Trophoblast cell (in vitro differentiated cells and primary cell): ENCODE measurements around the gene DUOXA2.

Source experiments
- DNase-seq, 2 donors: peaks; one replicate each; pipeline ENCODE4 v3.0.0-alpha.2; 2016
- H2AFZ ChIP-seq: 2 replicates; pipeline ENCODE4 v1.6.1; 2013; ENCODE audit warnings: low read length, moderate library complexity, mild to moderate bottlenecking; ENCODE audit not compliant: insufficient read depth, poor library complexity
- H2AK5ac ChIP-seq: 2 replicates; pipeline ENCODE4 v1.6.1; 2013; ENCODE audit warnings: mild to moderate bottlenecking, low read length
- H2BK120ac ChIP-seq: 2 replicates; pipeline ENCODE4 v1.6.1; 2013; ENCODE audit warnings: low read length, mild to moderate bottlenecking, moderate library complexity; ENCODE audit not compliant: insufficient read depth, poor library complexity
- H2BK12ac ChIP-seq: 2 replicates; pipeline ENCODE4 v1.6.1; 2013; ENCODE audit warnings: mild to moderate bottlenecking, low read length, moderate library complexity
- H2BK5ac ChIP-seq: 2 replicates; pipeline ENCODE4 v1.6.1; 2013; ENCODE audit warnings: low read length, low read depth, moderate library complexity, mild to moderate bottlenecking; ENCODE audit not compliant: poor library complexity
- H3K14ac ChIP-seq: 2 replicates; pipeline ENCODE4 v1.6.1; 2013; ENCODE audit warnings: mild to moderate bottlenecking, low read length
- H3K18ac ChIP-seq: 2 replicates; pipeline ENCODE4 v1.6.1; 2013; ENCODE audit warnings: mild to moderate bottlenecking, low read length
- H3K23ac ChIP-seq: 2 replicates; pipeline ENCODE4 v1.6.1; 2013; ENCODE audit warnings: low read length
- H3K27ac ChIP-seq: 2 replicates; pipeline ENCODE4 v1.5.1; 2013; ENCODE audit warnings: low read depth, mild to moderate bottlenecking, inconsistent platforms, low read length, moderate library complexity
- H3K27me3 ChIP-seq: 2 replicates; pipeline ENCODE4 v1.6.1; 2013; ENCODE audit warnings: inconsistent platforms, mild to moderate bottlenecking, low read length, moderate library complexity; ENCODE audit not compliant: insufficient read depth
- H3K36me3 ChIP-seq, 2 experiments: 1 replicate in 1 of 2; 2 replicates in 1 of 2; pipeline ENCODE4 v1.6.1; 2013; ENCODE audit warnings: low read length in 2 of 2, mild to moderate bottlenecking in 2 of 2, moderate library complexity in 1 of 2; ENCODE audit not compliant: insufficient read depth in 2 of 2, control insufficient read depth in 1 of 2
- H3K4ac ChIP-seq: 2 replicates; pipeline ENCODE4 v1.6.1; 2013; ENCODE audit warnings: low read depth, mild to moderate bottlenecking, low read length, moderate library complexity
- H3K4me1 ChIP-seq, 2 experiments: 1 replicate in 1 of 2; 2 replicates in 1 of 2; pipeline ENCODE4 v1.6.1; 2013; ENCODE audit warnings: low read length in 2 of 2, mild to moderate bottlenecking in 2 of 2, moderate library complexity in 1 of 2; ENCODE audit not compliant: insufficient read depth in 2 of 2, control insufficient read depth in 1 of 2
- H3K4me2 ChIP-seq: 2 replicates; pipeline ENCODE4 v1.6.1; 2013; ENCODE audit warnings: inconsistent platforms, mild to moderate bottlenecking, low read length, moderate library complexity
- H3K4me3 ChIP-seq: 2 replicates; pipeline ENCODE4 v1.5.1; 2013; ENCODE audit warnings: mild to moderate bottlenecking, low read depth, low read length, inconsistent platforms
- H3K79me1 ChIP-seq: one replicate; pipeline ENCODE4 v1.6.1; 2013; ENCODE audit warnings: low read length
- H3K79me2 ChIP-seq: 2 replicates; pipeline ENCODE4 v1.6.1; 2013; ENCODE audit warnings: low read length, mild to moderate bottlenecking; ENCODE audit not compliant: control insufficient read depth, insufficient read depth, poor library complexity
- H3K9ac ChIP-seq: 2 replicates; pipeline ENCODE4 v1.6.1; 2013; ENCODE audit warnings: mild to moderate bottlenecking, low read length
- H3K9me3 ChIP-seq: 2 replicates; pipeline ENCODE4 v1.6.1; 2013; ENCODE audit warnings: low read depth, mild to moderate bottlenecking, control low read depth, inconsistent platforms, low read length; ENCODE audit not compliant: insufficient read depth
- H4K12ac ChIP-seq: 2 replicates; pipeline ENCODE4 v1.6.1; 2013; ENCODE audit warnings: low read depth, mild to moderate bottlenecking, low read length, moderate library complexity
- H4K8ac ChIP-seq: 2 replicates; pipeline ENCODE4 v1.6.1; 2013; ENCODE audit warnings: low read depth, mild to moderate bottlenecking, low read length, moderate library complexity
- H4K91ac ChIP-seq: one replicate; pipeline ENCODE4 v1.6.1; 2013; ENCODE audit warnings: low read depth, mild to moderate bottlenecking, low read length, moderate library complexity
- WGBS: extraction: QIAGEN DNeasy Blood & Tissue Kit; methylation state at CpG from one replicate; pipeline ENCODE4 v1.1.7; 2013; ENCODE audit warnings: missing lambda C conversion rate; ENCODE audit not compliant: insufficient read length, insufficient coverage; ENCODE audit errors: extremely low coverage; 5-methylcytosine and 5-hydroxymethylcytosine counted together

The DUOXA2 gene

DNA sequence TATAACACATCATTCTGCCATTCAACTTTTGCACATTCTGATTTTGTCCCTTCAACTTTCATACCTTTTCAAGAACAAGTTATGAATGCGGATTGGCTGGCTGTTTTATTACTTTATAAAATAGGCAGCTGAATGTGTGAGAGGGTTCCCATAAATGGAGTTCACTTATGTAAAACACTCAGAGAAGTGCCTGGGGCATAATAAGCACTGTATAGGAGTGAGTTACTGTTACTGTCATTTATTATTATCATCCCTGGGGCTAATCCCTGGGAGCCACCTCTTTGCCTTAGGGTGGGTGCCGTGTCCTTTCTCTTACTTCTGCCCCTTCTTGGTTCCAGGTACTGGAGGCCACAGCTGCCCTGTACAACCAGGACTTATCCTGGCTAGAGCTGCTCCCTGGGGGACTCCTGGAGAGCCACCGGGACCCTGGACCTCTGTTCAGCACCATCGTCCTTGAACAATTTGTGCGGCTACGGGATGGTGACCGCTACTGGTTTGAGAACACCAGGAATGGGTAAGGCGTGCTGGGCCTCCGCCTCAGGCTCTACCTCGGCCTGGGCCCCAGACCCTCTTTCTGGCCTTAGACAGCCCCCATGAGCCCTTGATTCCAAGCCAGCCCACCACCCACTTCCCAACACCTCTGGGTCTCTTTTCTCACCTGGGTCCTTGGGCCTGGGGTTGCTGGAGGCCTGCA lies 26.6 kb downstream of the DUOXA2 start:
- no peak overlapping the region for H2BK5ac ChIP-seq
- no peak overlapping the region for H4K12ac ChIP-seq
- no peak overlapping the region for H3K23ac ChIP-seq
- no peak overlapping the region for H3K4ac ChIP-seq
- H3K27me3 ChIP-seq, result peaks cover 4% of the 10 kb centered on the region
- no peak overlapping the region for H3K14ac ChIP-seq
- H3K79me1 ChIP-seq, result peaks cover 1% of the 10 kb centered on the region
- WGBS, result no CpG with 5 or more reads among the region's 10 CpGs
- H3K36me3 ChIP-seq, result no peaks in the 10 kb centered on the region
- H2BK120ac ChIP-seq, result no peak overlapping the region
- no peak overlapping the region for H3K4me3 ChIP-seq
- no peak overlapping the region for H2AK5ac ChIP-seq
- no peak overlapping the region for H3K4me2 ChIP-seq
- H3K27ac ChIP-seq, result no peak overlapping the region
- no peak overlapping the region for H3K9ac ChIP-seq
- H3K79me2 ChIP-seq, result no peaks in the 10 kb centered on the region
- no peaks in the 10 kb centered on the region for H3K9me3 ChIP-seq
- no peak overlapping the region for H2AFZ ChIP-seq
- H4K91ac ChIP-seq, result no peak overlapping the region
- no peak for DNase-seq
- no peak overlapping the region for H3K18ac ChIP-seq
- peaks cover 3 to 6% of the 10 kb centered on the region in 2 experiments for H3K4me1 ChIP-seq
- H2BK12ac ChIP-seq, result no peak overlapping the region
- no peak overlapping the region for H4K8ac ChIP-seq

DNA sequence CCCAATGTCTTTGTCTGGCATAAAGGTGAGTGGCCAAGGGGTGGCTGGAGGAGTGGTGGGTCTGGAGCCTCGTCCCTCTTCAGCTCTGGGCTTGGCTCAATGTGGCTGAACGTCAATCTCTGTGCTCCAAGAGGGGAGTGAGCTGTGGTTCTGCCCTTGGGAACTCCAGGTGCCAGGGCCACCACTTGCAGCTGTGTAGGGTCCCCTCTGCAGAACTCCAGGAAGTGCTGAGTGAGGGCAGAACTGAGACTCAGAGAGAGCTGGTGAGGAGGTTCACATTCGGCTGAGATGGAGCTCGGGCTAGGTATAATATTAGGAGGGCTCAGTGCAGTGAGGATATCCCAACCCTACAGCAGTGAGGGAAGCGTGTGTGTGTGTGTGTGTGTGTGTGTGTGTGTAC lies 27.3 kb downstream of the DUOXA2 start:
- Histone ChIP-seq H2AK5ac (no peak overlapping the region), H3K9me3 (no peaks in the 10 kb centered on the region), H3K9ac (no peak overlapping the region), H2BK120ac (no peak overlapping the region), H3K23ac (no peak overlapping the region), H3K14ac (no peak overlapping the region), H2BK12ac (no peak overlapping the region), H3K4me2 (no peak overlapping the region), H3K79me1 (peaks cover 1% of the 10 kb centered on the region), H4K91ac (no peak overlapping the region), H2AFZ (no peak overlapping the region), H3K79me2 (no peaks in the 10 kb centered on the region), H3K27me3 (no peaks in the 10 kb centered on the region), H3K4ac (no peak overlapping the region), H3K4me3 (no peak overlapping the region), H4K12ac (no peak overlapping the region), H3K18ac (no peak overlapping the region), H3K36me3 (no peaks in the 10 kb centered on the region), H2BK5ac (no peak overlapping the region), H3K4me1 (peaks cover 3 to 6% of the 10 kb centered on the region in 2 experiments), H3K27ac (no peak overlapping the region), H4K8ac (no peak overlapping the region)
- DNase-seq, result no peak
- no CpG with 5 or more reads among the region's 5 CpGs for WGBS

DNA sequence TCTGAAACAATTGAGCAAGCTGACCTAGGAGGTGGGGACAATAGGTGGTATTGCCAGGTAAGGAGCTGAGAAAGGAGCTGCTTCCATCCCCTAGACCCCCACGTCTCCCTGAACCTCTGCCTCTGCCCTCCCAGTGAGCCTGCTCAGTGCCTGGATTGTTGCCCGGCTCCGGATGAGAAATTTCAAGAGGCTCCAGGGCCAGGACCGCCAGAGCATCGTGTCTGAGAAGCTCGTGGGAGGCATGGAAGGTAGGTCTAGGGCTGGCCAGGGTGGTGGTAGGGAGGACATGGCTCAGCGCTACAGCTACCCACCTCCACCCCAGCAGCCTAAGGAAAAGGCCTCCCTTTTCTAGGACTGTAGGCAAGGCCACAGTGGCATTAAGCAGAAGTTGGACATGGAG lies 28.9 kb downstream of the DUOXA2 start:
- DNase-seq, result no peak
- Histone ChIP-seq H2BK120ac (no peak overlapping the region), H4K8ac (no peak overlapping the region), H4K12ac (no peak overlapping the region), H3K4me2 (no peak overlapping the region), H3K79me1 (peaks cover 1% of the 10 kb centered on the region), H2BK12ac (no peak overlapping the region), H3K9ac (no peak overlapping the region), H3K27me3 (no peaks in the 10 kb centered on the region), H2AK5ac (no peak overlapping the region), H3K4me3 (no peak overlapping the region), H3K4me1 (peaks cover 3 to 11% of the 10 kb centered on the region in 2 experiments), H3K36me3 (no peaks in the 10 kb centered on the region), H3K18ac (no peak overlapping the region), H3K4ac (no peak overlapping the region), H3K23ac (no peak overlapping the region), H2AFZ (no peak overlapping the region), H3K9me3 (no peaks in the 10 kb centered on the region), H3K14ac (no peak overlapping the region), H3K27ac (no peak overlapping the region), H4K91ac (no peak overlapping the region), H2BK5ac (no peak overlapping the region), H3K79me2 (no peaks in the 10 kb centered on the region)
- no CpG with 5 or more reads among the region's 7 CpGs for WGBS

DNA sequence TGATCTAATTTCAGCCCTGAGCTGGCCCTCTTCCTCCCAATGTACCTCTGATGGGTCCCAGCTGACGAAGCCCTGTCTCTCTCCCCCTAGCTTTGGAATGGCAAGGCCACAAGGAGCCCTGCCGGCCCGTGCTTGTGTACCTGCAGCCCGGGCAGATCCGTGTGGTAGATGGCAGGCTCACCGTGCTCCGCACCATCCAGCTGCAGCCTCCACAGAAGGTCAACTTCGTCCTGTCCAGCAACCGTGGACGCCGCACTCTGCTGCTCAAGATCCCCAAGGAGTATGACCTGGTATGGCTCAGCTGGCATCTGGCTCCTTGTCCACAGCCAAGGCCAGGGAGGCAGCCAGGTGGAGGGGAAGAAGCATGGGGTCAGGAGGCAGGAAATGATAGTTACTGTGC lies 29.8 kb downstream of the DUOXA2 start:
- Histone ChIP-seq H4K12ac (no peak overlapping the region), H3K27ac (no peak overlapping the region), H4K8ac (no peak overlapping the region), H3K79me1 (peaks cover 1% of the 10 kb centered on the region), H3K4ac (no peak overlapping the region), H2AK5ac (no peak overlapping the region), H3K4me2 (no peak overlapping the region), H3K27me3 (no peaks in the 10 kb centered on the region), H3K9me3 (no peaks in the 10 kb centered on the region), H3K36me3 (no peaks in the 10 kb centered on the region), H3K4me1 (peaks cover 7 to 16% of the 10 kb centered on the region in 2 experiments), H2BK120ac (no peak overlapping the region), H2BK5ac (no peak overlapping the region), H3K23ac (no peak overlapping the region), H3K18ac (no peak overlapping the region), H3K9ac (no peak overlapping the region), H2AFZ (no peak overlapping the region), H3K79me2 (no peaks in the 10 kb centered on the region), H3K4me3 (no peak overlapping the region), H2BK12ac (no peak overlapping the region), H3K14ac (no peak overlapping the region), H4K91ac (no peak overlapping the region)
- WGBS, result no CpG with 5 or more reads among the region's 11 CpGs
- DNase-seq, result no peak
